ENCODE results near the gene PRDX5. TPM values are rescaled to one million over a fixed set of nuclear protein-coding genes. Genes with fewer than 3 reads are reported as not detected.

The PRDX5 gene
- polyA plus RNA-seq, 4 donors = 229 to 668 (median 548) TPM

DNA sequence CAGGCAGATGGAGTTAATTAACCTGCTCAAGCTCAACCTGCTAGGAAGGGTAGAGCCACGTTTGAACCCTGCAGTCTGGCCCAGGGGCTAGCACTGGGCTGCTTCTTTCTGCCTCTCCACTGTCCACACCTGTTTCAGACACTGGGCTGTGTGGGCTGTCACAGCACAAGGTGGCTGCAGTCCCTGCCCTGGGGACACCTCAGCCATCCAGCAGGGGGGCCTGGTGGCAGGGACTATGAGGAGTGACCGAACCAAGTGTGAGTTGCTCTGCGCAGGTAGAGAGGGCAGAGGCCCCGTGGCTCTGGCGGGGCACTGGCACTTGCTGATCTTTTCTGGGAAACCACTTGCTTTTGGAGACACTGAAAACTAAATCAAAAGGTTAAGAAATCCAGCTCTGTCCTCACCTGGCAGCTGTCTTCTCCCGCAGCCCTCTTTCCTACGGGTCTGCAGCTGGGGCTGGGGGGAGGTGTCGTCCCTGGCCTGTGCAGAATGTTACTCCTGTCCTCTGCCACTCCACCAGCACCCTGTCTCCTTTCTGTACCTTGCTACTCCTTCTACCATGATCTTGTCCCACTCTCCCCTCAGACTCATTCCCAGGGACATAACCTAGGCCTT, 39.2 kb upstream of the PRDX5 start:
- 86 to 90% (median 89%) methylated on average over 8 of the region's 8 CpGs for WGBS, 3 donors
- peaks cover 7 to 75% (median 10%) of the 10 kb centered on the region in 3 donors for H3K36me3 ChIP-seq (ENCODE audit: control insufficient read depth in 3 of 3, insufficient read depth in 2 of 3, low read depth in 1 of 3, low read length in 3 of 3)
- no peak for FAIRE-seq

DNA sequence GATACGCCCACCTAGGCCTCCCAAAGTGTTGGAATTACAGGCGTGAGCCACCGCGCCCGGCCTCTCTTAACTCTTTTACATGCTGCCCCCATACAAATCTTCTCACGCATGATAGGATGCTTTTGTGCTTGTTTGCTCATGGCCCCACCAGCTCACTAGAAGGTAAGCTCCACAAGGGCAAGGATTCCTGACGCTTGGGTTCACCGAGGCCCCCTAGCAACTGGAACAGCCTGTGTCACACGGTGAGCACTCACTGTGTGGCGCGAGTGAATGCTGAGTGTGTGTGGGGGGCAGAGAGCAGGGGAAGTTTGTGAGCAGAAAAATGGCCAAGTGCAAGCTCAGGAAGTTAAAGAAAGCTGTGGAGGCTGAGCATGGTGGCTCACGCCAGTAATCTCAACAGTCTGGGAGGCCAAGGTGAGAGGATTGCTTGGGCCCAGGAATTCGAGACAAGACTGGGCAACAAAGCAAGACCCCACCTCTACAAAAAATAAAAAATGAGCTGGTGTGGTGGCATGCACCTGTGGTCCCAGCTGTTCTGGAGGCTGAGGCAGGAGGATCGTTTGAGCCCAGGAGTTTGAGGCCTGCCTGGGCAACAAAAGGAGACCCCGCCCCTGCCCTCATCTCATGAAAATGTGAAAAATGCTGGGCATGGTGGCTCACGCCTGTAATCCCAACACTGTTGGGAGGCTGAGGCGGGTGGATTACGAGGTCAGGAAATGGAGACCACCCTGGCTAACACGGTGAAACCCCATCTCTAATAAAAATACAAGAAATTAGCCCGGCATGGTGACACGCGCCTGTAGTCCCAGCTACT, 35.8 kb upstream of the PRDX5 start:
- H3K4me3 ChIP-seq (ENCODE audit: low read depth in 1 of 3, low read length in 3 of 3) = no peak overlapping the region
- peaks cover 4 to 52% (median 5%) of the 10 kb centered on the region in 3 donors for H3K36me3 ChIP-seq (ENCODE audit: control insufficient read depth in 3 of 3, insufficient read depth in 2 of 3, low read depth in 1 of 3, low read length in 3 of 3)
- FAIRE-seq (no peak), DNase-seq (no peak)
- no peak overlapping the region for H3K27ac ChIP-seq (ENCODE audit: low read depth in 1 of 3, low read length in 2 of 3)
- 94 to 96% (median 95%) methylated on average over 22 of the region's 22 CpGs for WGBS, 3 donors
- no peaks in the 10 kb centered on the region for H3K9me3 ChIP-seq (ENCODE audit: control insufficient read depth in 2 of 2, insufficient read depth in 1 of 2, low read depth in 1 of 2, low read length in 1 of 2)
- H3K27me3 ChIP-seq (ENCODE audit: control insufficient read depth in 3 of 3, insufficient read depth in 3 of 3, low read length in 3 of 3) = no peaks in the 10 kb centered on the region
- peaks cover 0 to 19% (median 4%) of the 10 kb centered on the region in 3 donors for H3K4me1 ChIP-seq (ENCODE audit: control insufficient read depth in 3 of 3, insufficient read depth in 2 of 3, low read depth in 1 of 3, low read length in 2 of 3)

More for the DNA sequence above, 39.2 kb upstream of the PRDX5 start:
- H3K4me1 ChIP-seq (ENCODE audit: control insufficient read depth in 3 of 3, insufficient read depth in 2 of 3, low read depth in 1 of 3, low read length in 2 of 3) = peaks cover 0 to 7% (median 4%) of the 10 kb centered on the region in 3 donors
- no peaks in the 10 kb centered on the region for H3K27me3 ChIP-seq (ENCODE audit: control insufficient read depth in 3 of 3, insufficient read depth in 3 of 3, low read length in 3 of 3)
- no peak overlapping the region for H3K27ac ChIP-seq (ENCODE audit: low read depth in 1 of 3, low read length in 2 of 3)
- H3K4me3 ChIP-seq (ENCODE audit: low read depth in 1 of 3, low read length in 3 of 3) = no peak overlapping the region
- no peaks in the 10 kb centered on the region for H3K9me3 ChIP-seq (ENCODE audit: control insufficient read depth in 2 of 2, insufficient read depth in 1 of 2, low read depth in 1 of 2, low read length in 1 of 2)
- no peak for DNase-seq

DNA sequence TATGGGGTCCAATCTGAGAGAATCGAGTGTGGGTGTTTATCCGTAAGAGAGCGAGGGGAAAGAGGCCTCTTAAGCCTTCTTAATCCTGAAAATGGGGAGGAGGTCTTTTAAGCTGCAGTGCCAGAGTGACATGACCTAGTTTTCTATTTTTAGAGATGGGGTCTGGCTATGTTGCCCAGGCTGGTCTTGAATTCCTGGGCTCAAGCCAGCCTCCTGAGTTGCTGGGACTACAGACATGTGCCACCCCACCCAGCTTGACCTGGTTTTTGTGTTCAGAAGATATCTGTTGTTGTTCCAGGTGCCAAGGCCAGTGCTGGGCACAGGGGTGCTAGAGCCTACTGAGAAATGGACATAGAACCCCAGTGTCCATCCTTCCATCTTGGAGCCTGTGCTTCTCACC, 34.8 kb upstream of the PRDX5 start:
- FAIRE-seq = no peak
- H3K27me3 ChIP-seq (ENCODE audit: control insufficient read depth in 3 of 3, insufficient read depth in 3 of 3, low read length in 3 of 3) = no peaks in the 10 kb centered on the region
- WGBS, 3 donors = 90 to 96% (median 91%) methylated on average over 3 of the region's 3 CpGs
- no peak for DNase-seq
- no peak overlapping the region for H3K4me3 ChIP-seq (ENCODE audit: low read depth in 1 of 3, low read length in 3 of 3)
- no peaks in the 10 kb centered on the region for H3K9me3 ChIP-seq (ENCODE audit: control insufficient read depth in 2 of 2, insufficient read depth in 1 of 2, low read depth in 1 of 2, low read length in 1 of 2)
- no peak overlapping the region for H3K27ac ChIP-seq (ENCODE audit: low read depth in 1 of 3, low read length in 2 of 3)
- H3K36me3 ChIP-seq (ENCODE audit: control insufficient read depth in 3 of 3, insufficient read depth in 2 of 3, low read depth in 1 of 3, low read length in 3 of 3) = peaks cover 4 to 50% (median 5%) of the 10 kb centered on the region in 3 donors
- peaks cover 0 to 19% (median 4%) of the 10 kb centered on the region in 3 donors for H3K4me1 ChIP-seq (ENCODE audit: control insufficient read depth in 3 of 3, insufficient read depth in 2 of 3, low read depth in 1 of 3, low read length in 2 of 3)

DNA sequence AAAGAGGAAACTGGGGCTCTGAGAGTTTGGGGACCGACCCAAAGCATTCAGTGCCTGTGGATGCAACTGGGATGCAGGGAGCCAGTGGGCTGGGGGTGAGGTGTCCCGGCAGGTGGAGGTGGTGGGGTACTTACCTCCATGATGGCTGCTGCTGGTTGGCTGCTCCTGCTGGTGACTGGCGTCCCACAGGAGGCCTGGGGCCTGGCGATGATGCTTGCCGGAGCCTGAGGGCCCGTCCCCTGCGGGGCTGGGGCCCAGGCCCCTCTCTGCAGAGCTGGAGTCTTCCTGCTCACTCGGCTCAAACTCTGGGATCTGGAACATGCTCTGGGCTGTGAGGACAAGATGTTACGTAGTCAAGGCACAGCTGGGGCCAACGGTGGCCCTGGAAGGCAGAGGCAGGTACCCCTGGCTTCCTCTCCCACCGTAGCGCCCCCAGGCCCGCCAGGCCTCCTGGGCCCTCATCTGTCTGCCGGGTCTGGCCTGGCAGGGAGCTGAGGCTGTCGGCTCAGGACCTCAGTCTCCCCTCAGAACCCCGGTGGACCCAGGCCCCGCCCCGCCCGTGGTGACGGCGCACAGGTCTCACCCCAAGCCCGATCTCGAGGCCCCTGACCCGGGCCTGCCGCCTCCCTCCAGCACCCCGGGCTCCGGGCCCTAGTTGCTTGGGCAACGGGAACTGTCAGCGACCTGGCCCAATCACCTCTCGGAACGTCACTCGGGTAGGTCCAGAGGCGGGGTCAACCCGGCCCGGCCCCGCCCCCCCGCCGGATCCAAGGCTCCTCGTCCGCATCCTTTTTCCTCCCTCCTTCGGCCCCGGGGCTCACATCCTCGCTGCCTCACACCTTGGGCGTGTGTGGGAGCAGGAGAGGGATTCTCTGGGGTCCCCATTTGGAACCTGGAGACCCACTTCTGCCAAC, 33.6 kb upstream of the PRDX5 start, which contains the start of gene BAD:
Gene BAD (minus strand): TSS at position 618 of the 914 bp plus-strand sequence. CDS start 297 bp downstream, at position 321.
- peak within 1 kb of the TSS; percentile 95 to 98 (median 97) for H3K27ac ChIP-seq (ENCODE audit: low read depth in 1 of 3, low read length in 2 of 3)
- WGBS, 3 donors = 3% methylated on average over 37 to 44 of the region's 44 CpGs
- H3K27me3 ChIP-seq (ENCODE audit: control insufficient read depth in 3 of 3, insufficient read depth in 3 of 3, low read length in 3 of 3) = no peaks in the 10 kb centered on the region
- peaks cover 0 to 19% (median 4%) of the 10 kb centered on the region in 3 donors for H3K4me1 ChIP-seq (ENCODE audit: control insufficient read depth in 3 of 3, insufficient read depth in 2 of 3, low read depth in 1 of 3, low read length in 2 of 3)
- DNase-seq = peak; percentile 97
- H3K4me3 ChIP-seq (ENCODE audit: low read depth in 1 of 3, low read length in 3 of 3) = peak within 1 kb of the TSS; percentile 71 to 79 (median 78)
- peaks cover 0 to 42% (median 0%) of the 10 kb centered on the region in 3 donors for H3K36me3 ChIP-seq (ENCODE audit: control insufficient read depth in 3 of 3, insufficient read depth in 2 of 3, low read depth in 1 of 3, low read length in 3 of 3)
- FAIRE-seq = no peak
- H3K9me3 ChIP-seq (ENCODE audit: control insufficient read depth in 2 of 2, insufficient read depth in 1 of 2, low read depth in 1 of 2, low read length in 1 of 2) = no peaks in the 10 kb centered on the region

DNA sequence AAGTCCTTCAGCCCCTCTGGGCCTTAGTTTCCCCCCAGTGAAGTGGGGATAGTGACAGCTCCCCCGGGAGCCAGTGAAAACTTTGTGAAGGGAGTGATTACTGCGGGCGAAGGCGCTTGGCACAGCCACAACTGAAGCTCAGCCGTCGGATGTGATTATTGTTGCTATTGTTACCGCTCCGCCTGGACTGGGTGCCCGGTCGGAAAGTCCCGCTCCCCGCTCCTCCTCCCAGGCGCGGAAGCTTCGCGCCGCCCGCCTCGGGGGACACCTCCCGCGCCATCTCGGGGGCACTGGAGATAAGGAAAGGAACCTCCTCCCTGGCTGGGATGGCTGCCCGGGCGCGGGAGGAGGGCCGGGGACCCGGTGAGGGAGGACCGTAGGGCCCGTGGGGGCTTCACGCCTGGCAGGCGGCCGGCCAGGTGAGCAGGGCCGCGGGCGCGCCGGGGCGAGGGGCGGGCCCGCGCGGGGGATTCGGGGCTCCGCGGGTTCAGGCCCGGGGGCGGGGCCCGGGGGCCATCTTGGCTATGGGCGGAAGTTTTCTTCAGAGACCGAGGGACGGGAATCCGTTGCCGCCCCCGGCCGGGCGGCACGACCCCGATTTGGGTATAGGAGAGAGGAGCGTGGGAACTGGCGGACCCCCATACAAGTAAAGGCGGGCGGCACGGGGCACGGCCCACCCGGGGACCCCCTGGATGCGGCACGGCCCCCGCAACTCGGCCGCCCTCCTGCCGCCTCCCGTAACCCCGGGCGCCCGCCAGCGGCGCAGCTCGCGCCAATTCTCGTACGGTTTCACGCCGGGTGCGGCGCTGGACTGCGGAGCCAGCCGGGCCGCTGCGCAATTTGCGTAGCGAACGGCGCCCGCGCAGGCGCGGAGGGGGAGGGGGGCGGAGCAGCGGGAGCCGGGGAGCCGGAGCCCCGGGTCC, 32.7 kb upstream of the PRDX5 start, which contains the start of gene GPR137:
Gene GPR137 (plus strand): TSS at position 887 of the 923 bp plus-strand sequence. CDS start 677 bp downstream, outside the sequence.
- Histone ChIP-seq H3K9me3 (ENCODE audit: control insufficient read depth in 2 of 2, insufficient read depth in 1 of 2, low read depth in 1 of 2, low read length in 1 of 2) (no peaks in the 10 kb centered on the region), H3K4me3 (ENCODE audit: low read depth in 1 of 3, low read length in 3 of 3) (peak within 1 kb of the TSS; percentile 67 to 79 (median 71)), H3K36me3 (ENCODE audit: control insufficient read depth in 3 of 3, insufficient read depth in 2 of 3, low read depth in 1 of 3, low read length in 3 of 3) (peaks cover 0 to 43% (median 0%) of the 10 kb centered on the region in 3 donors), H3K4me1 (ENCODE audit: control insufficient read depth in 3 of 3, insufficient read depth in 2 of 3, low read depth in 1 of 3, low read length in 2 of 3) (peaks cover 0 to 19% (median 4%) of the 10 kb centered on the region in 3 donors), H3K27me3 (ENCODE audit: control insufficient read depth in 3 of 3, insufficient read depth in 3 of 3, low read length in 3 of 3) (peaks cover 0 to 4% (median 0%) of the 10 kb centered on the region in 3 donors), H3K27ac (ENCODE audit: low read depth in 1 of 3, low read length in 2 of 3) (peak within 1 kb of the TSS; percentile 95 to 98 (median 97))
- WGBS, 3 donors = 0 to 1% (median 0%) methylated on average over 63 to 102 of the region's 102 CpGs
- DNase-seq (peak; percentile 80 to 96), FAIRE-seq (no peak)

DNA sequence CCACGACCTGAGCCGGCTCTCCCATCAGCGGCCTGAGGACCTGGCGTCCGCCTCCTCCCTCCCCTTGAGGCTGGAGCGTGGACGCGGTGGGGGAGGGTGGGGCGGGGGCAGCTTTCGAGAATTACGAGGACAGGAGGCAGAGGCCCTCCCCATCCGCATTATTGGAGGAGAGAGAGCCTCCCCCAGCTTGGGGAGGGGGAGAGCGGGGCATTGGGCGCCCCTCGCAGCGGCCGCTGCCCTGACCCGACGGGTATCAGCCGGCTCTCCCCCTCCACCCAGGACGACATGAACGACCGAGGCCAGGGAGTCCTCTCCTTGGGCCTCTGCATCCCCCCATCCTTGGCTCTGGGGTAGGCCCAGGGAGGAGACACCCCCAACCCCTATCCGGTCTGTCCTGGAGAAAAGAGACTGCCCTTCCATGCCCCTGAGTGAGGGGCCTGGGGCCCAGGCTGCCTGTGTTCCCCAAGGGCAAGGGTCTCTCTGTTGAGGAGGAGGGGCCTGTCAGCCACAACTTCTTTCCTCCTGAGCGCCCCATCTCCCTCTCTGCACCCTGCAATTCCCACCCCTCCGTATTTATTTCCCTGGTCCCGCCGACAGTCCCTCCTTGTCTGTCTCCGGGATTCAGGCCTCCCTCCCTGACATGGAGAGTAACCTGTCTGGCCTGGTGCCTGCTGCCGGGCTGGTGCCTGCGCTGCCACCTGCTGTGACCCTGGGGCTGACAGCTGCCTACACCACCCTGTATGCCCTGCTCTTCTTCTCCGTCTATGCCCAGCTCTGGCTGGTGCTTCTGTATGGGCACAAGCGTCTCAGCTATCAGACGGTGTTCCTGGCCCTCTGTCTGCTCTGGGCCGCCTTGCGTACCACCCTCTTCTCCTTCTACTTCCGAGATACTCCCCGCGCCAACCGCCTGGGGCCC, 31.8 kb upstream of the PRDX5 start:
- Histone ChIP-seq H3K27me3 (ENCODE audit: control insufficient read depth in 3 of 3, insufficient read depth in 3 of 3, low read length in 3 of 3) (peaks cover 0 to 13% (median 6%) of the 10 kb centered on the region in 3 donors), H3K9me3 (ENCODE audit: control insufficient read depth in 2 of 2, insufficient read depth in 1 of 2, low read depth in 1 of 2, low read length in 1 of 2) (no peaks in the 10 kb centered on the region), H3K36me3 (ENCODE audit: control insufficient read depth in 3 of 3, insufficient read depth in 2 of 3, low read depth in 1 of 3, low read length in 3 of 3) (peaks cover 0 to 39% (median 0%) of the 10 kb centered on the region in 3 donors), H3K4me1 (ENCODE audit: control insufficient read depth in 3 of 3, insufficient read depth in 2 of 3, low read depth in 1 of 3, low read length in 2 of 3) (peaks cover 0 to 20% (median 4%) of the 10 kb centered on the region in 3 donors), H3K27ac (ENCODE audit: low read depth in 1 of 3, low read length in 2 of 3) (peak overlapping the region in 2 of 3 donors; percentile 45 to 95), H3K4me3 (ENCODE audit: low read depth in 1 of 3, low read length in 3 of 3) (peak overlapping the region; percentile 67 to 79 (median 71))
- no peak for FAIRE-seq
- WGBS, 3 donors = 24 to 28% (median 25%) methylated on average over 29 to 40 of the region's 40 CpGs
- no peak for DNase-seq
